Loucy (cell line): ENCODE measurements around the gene TAC4.

Experiments used
- H2AFZ ChIP-seq: fragments of 200-600 bp; sonication (generic); 2 replicates; pipeline ENCODE4 v1.6.0; 2016; ENCODE audit warnings: antibody characterized with exemption, mild to moderate bottlenecking, low read length, moderate library complexity
- H3F3A ChIP-seq: fragments of 200-600 bp; 2 replicates; pipeline ENCODE4 v1.6.0; 2016; ENCODE audit warnings: antibody characterized with exemption, low read depth, mild to moderate bottlenecking
- H3K27me3 ChIP-seq: fragments of 200-600 bp; sonication (generic); 2 replicates; pipeline ENCODE4 v1.6.1; 2014; ENCODE audit warnings: low read length, mild to moderate bottlenecking; ENCODE audit not compliant: insufficient read depth, poor library complexity, severe bottlenecking
- H3K36me3 ChIP-seq: fragments of 200-600 bp; sonication (generic); 2 replicates; pipeline ENCODE4 v1.6.1; 2016; ENCODE audit warnings: low read length; ENCODE audit not compliant: insufficient read depth
- H3K4me1 ChIP-seq: fragments of 200-600 bp; sonication (generic); 2 replicates; pipeline ENCODE4 v1.5.1; 2014; ENCODE audit warnings: low read length, mild to moderate bottlenecking; ENCODE audit not compliant: insufficient read depth, poor library complexity, severe bottlenecking
- H3K4me2 ChIP-seq: fragments of 200-600 bp; sonication (generic); 2 replicates; pipeline ENCODE4 v1.6.0; 2014; ENCODE audit warnings: antibody characterized with exemption, low read length, low read depth, mild to moderate bottlenecking; ENCODE audit not compliant: poor library complexity, severe bottlenecking
- H3K4me3 ChIP-seq: fragments of 200-600 bp; sonication (generic); 2 replicates; pipeline ENCODE4 v1.5.1; 2014; ENCODE audit warnings: low read length, mild to moderate bottlenecking, mixed read lengths; ENCODE audit not compliant: poor library complexity, severe bottlenecking
- H3K79me2 ChIP-seq: fragments of 200-600 bp; sonication (generic); 2 replicates; pipeline ENCODE4 v1.6.1; 2014; ENCODE audit warnings: low read length; ENCODE audit not compliant: insufficient read depth
- H3K9ac ChIP-seq: fragments of 200-600 bp; sonication (generic); 2 replicates; pipeline ENCODE4 v1.6.0; 2014; ENCODE audit warnings: mild to moderate bottlenecking, low read depth, low read length, moderate library complexity; ENCODE audit not compliant: poor library complexity, severe bottlenecking
- H3K9me2 ChIP-seq: fragments of 200-600 bp; sonication (generic); replicated peaks from 2 replicates; pipeline ENCODE4 v1.6.1; 2016; ENCODE audit warnings: low read depth, low read length, mixed read lengths
- H3K9me3 ChIP-seq: fragments of 200-600 bp; sonication (generic); 2 replicates; pipeline ENCODE4 v1.6.1; 2014; ENCODE audit warnings: mild to moderate bottlenecking, antibody characterized with exemption, low read length, low read depth; ENCODE audit not compliant: insufficient read depth
- H4K20me1 ChIP-seq: fragments of 200-600 bp; sonication (generic); 2 replicates; pipeline ENCODE4 v1.6.0; 2014; ENCODE audit warnings: antibody characterized with exemption, low read length, mild to moderate bottlenecking; ENCODE audit not compliant: insufficient read depth, poor library complexity, severe bottlenecking
- EZH2phosphoT487 ChIP-seq: fragments of 200-600 bp; IDR thresholded peaks from 2 replicates; pipeline ENCODE4 v1.6.1; 2018; ENCODE audit warnings: antibody characterized with exemption, mild to moderate bottlenecking, moderate library complexity, borderline replicate concordance
- TF ChIP-seq, protein P1 (sequence below): fragments of 200-600 bp; sonication (generic); conservative IDR thresholded peaks from 2 replicates; pipeline ENCODE4 v1.5.1; 2014; ENCODE audit warnings: mild to moderate bottlenecking, antibody characterized with exemption, low read length

The TAC4 gene

DNA sequence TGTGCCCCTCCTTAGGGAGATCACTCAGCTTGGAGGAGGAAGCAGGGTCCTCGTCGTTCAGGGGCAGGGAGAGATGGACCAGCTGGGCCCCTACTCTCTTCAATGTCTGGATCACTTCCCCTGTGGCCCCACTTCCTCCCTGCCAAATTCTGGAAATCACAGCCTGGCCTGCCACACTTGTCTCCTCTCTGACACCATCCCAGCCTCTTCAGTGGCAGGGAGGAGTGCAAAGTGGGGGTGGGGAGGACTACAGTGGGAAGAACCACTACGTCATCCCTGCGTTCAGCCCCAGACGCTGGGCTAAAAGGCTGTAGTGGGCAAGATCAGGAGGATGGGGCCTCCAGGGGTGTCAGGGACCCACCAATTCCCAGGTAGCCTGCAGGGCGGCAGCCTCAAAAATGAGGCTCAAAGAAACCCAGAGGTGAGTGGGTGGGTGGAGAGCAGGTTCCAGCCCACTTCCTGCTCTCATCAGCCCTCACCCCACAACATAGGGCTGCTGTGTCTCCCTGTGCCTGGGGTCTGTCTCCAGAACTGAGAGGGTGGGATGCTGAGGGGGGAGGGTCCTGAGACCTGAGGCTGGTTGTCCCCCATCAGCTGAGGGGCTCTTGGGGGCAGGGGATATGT, 25.0 kb upstream of the TAC4 start:
- Histone ChIP-seq H3K36me3 (no peaks in the 10 kb centered on the region), H3K4me2 (no peak overlapping the region)

DNA sequence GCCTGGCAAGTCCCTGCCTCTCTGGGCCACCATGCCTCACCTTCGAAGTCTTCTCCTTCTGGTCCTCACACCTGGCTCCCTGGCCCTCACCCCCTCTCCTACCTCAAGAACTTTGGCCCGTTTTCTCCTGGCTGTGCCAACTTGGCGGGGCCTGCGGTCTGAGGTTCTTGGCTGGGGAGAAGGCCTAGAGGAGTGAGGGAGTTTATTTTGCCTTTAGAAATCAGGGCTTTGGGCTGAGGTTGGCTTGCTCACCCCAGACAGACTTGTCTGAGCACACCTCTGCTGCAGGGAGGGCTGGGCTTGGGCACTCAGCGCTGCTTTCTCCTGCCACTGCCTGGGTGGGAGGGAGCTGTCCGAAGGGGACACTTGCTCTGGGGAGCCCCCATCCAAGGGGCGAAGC, 23.3 kb upstream of the TAC4 start:
- H3K36me3 ChIP-seq = no peaks in the 10 kb centered on the region
- H3K4me2 ChIP-seq = no peak overlapping the region
- H3K9me2 ChIP-seq = no peaks in the 10 kb centered on the region
- no peaks in the 10 kb centered on the region for H4K20me1 ChIP-seq
- H2AFZ ChIP-seq = no peak overlapping the region
- H3K9ac ChIP-seq = no peak overlapping the region
- no peaks in the 10 kb centered on the region for H3K9me3 ChIP-seq
- TF ChIP-seq, protein P1, sequence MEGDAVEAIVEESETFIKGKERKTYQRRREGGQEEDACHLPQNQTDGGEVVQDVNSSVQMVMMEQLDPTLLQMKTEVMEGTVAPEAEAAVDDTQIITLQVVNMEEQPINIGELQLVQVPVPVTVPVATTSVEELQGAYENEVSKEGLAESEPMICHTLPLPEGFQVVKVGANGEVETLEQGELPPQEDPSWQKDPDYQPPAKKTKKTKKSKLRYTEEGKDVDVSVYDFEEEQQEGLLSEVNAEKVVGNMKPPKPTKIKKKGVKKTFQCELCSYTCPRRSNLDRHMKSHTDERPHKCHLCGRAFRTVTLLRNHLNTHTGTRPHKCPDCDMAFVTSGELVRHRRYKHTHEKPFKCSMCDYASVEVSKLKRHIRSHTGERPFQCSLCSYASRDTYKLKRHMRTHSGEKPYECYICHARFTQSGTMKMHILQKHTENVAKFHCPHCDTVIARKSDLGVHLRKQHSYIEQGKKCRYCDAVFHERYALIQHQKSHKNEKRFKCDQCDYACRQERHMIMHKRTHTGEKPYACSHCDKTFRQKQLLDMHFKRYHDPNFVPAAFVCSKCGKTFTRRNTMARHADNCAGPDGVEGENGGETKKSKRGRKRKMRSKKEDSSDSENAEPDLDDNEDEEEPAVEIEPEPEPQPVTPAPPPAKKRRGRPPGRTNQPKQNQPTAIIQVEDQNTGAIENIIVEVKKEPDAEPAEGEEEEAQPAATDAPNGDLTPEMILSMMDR = no peak
- no peak for TF ChIP-seq EZH2phosphoT487
- no peaks in the 10 kb centered on the region for H3K79me2 ChIP-seq
- H3F3A ChIP-seq = no peaks in the 10 kb centered on the region
- no peak overlapping the region for H3K4me3 ChIP-seq
- no peaks in the 10 kb centered on the region for H3K27me3 ChIP-seq
- peaks cover 20% of the 10 kb centered on the region for H3K4me1 ChIP-seq

More for the DNA sequence above, 25.0 kb upstream of the TAC4 start:
- no peaks in the 10 kb centered on the region for H4K20me1 ChIP-seq
- H3K4me3 ChIP-seq = no peak overlapping the region
- no peak overlapping the region for H3K9ac ChIP-seq
- H3K79me2 ChIP-seq = no peaks in the 10 kb centered on the region
- no peak overlapping the region for H2AFZ ChIP-seq
- no peaks in the 10 kb centered on the region for H3K9me2 ChIP-seq
- peaks cover 20% of the 10 kb centered on the region for H3K4me1 ChIP-seq
- no peaks in the 10 kb centered on the region for H3K9me3 ChIP-seq
- no peaks in the 10 kb centered on the region for H3F3A ChIP-seq
- TF ChIP-seq EZH2phosphoT487 = no peak
- TF ChIP-seq, protein P1 = no peak
- H3K27me3 ChIP-seq = no peaks in the 10 kb centered on the region

DNA sequence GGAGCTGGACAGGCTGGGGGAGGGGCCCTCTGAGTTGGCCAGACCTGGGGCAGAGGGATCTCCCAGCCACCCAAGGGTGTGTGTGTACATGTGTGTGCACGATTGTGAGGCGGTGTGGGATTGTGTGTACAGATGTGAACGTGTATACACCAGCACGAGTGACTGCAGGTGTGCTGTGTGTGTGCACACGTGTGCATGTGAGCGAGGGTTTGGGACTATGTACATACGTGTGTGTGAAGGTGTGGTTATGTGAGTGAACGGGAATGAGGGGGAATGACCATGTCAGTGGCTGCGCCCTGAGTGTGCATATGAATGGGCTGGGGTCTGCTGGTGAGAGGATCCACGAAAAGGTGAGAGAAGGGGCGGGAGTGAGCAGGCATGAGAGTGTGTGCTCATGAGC, 22.4 kb upstream of the TAC4 start:
- Histone ChIP-seq H2AFZ (no peak overlapping the region), H3K9me3 (no peaks in the 10 kb centered on the region), H3K9me2 (no peaks in the 10 kb centered on the region), H3K4me2 (no peak overlapping the region), H3F3A (no peaks in the 10 kb centered on the region), H3K79me2 (no peaks in the 10 kb centered on the region), H3K4me1 (peaks cover 20% of the 10 kb centered on the region), H4K20me1 (no peaks in the 10 kb centered on the region), H3K4me3 (no peak overlapping the region), H3K27me3 (no peaks in the 10 kb centered on the region), H3K36me3 (no peaks in the 10 kb centered on the region), H3K9ac (no peak overlapping the region)
- TF ChIP-seq EZH2phosphoT487 = no peak
- TF ChIP-seq, protein P1 = no peak
